SK-N-MC (cell line): ENCODE measurements around the gene RNF8.
"Not testable (repeated sequence)": the region's sequence is repeated elsewhere in the genome, so short reads cannot be mapped to it uniquely, and the experiment has no call there.

Experiments used
- DNase-seq: peaks from one replicate; pipeline ENCODE4 v3.0.0-alpha.2; 2011; ENCODE audit warnings: low read depth, low spot score
- H3K27ac ChIP-seq: fragments of 200-600 bp; sonication (generic); 2 replicates; pipeline ENCODE4 v1.5.1; 2016; ENCODE audit warnings: mixed run types
- H3K36me3 ChIP-seq: fragments of 200-600 bp; sonication (generic); 2 replicates; pipeline ENCODE4 v1.6.1; 2017; ENCODE audit warnings: antibody characterized with exemption, low read length, mixed read lengths; ENCODE audit not compliant: insufficient read depth
- H3K4me3 ChIP-seq: fragments of 200-600 bp; sonication (generic); 2 replicates; pipeline ENCODE4 v1.5.1; 2016
- H3K9ac ChIP-seq: fragments of 200-600 bp; sonication (generic); 2 replicates; pipeline ENCODE4 v1.8.0; 2017; ENCODE audit warnings: mixed run types, mixed read lengths; ENCODE audit not compliant: insufficient read length
- H3K9me3 ChIP-seq: fragments of 200-600 bp; sonication (generic); 2 replicates; pipeline ENCODE4 v1.6.1; 2017; ENCODE audit warnings: low read depth, mild to moderate bottlenecking, antibody characterized with exemption, low read length, moderate library complexity, mixed read lengths
- EZH2 ChIP-seq: fragments of 200-600 bp; sonication (generic); IDR thresholded peaks from one replicate; pipeline ENCODE4 v1.6.1; 2017; ENCODE audit warnings: antibody characterized with exemption
- FOXP2 ChIP-seq: optimal IDR thresholded peaks from 2 replicates; pipeline ENCODE3; 2011; ENCODE audit warnings: mild to moderate bottlenecking, moderate library complexity; ENCODE audit not compliant: insufficient read depth; ENCODE audit errors: extremely low read length, control extremely low read depth
- POLR2AphosphoS5 ChIP-seq: IDR thresholded peaks from 2 replicates; pipeline ENCODE4 v1.6.1; 2012; ENCODE audit warnings: mild to moderate bottlenecking, low read depth, low read length, borderline replicate concordance

Gene RNF8

GRCh38 chr6:37438930-37439329, 85.1 kb downstream of the RNF8 start:
- no peak for DNase-seq
- Histone ChIP-seq H3K27ac (no peak overlapping the region), H3K9me3 (no peaks in the 10 kb centered on the region), H3K36me3 (peaks cover 30% of the 10 kb centered on the region; the same call in 1 of the 2 replicates), H3K4me3 (no peak overlapping the region), H3K9ac (no peak overlapping the region)
- TF ChIP-seq POLR2AphosphoS5 (no peak), EZH2 (no peak), FOXP2 (no peak)

- DNase-seq: no peak
- TF ChIP-seq FOXP2 (no peak), POLR2AphosphoS5 (no peak), EZH2 (no peak)
- peaks cover 35% of the 10 kb centered on the region for H3K36me3 ChIP-seq
- no peak overlapping the region for H3K9ac ChIP-seq
- H3K9me3 ChIP-seq: no peaks in the 10 kb centered on the region
- H3K4me3 ChIP-seq: no peak overlapping the region
- H3K27ac ChIP-seq: no peak overlapping the region
These were observed 87.9 kb downstream of the RNF8 start for GRCh38 chr6:37441651-37442050.

GRCh38 chr6:37442416-37443215, 88.8 kb downstream of the RNF8 start:
- Histone ChIP-seq H3K36me3 (peaks cover 38% of the 10 kb centered on the region), H3K9me3 (no peaks in the 10 kb centered on the region), H3K27ac (no peak overlapping the region), H3K9ac (no peak overlapping the region), H3K4me3 (no peak overlapping the region)
- no peak for TF ChIP-seq POLR2AphosphoS5
- TF ChIP-seq EZH2: no peak
- no peak for TF ChIP-seq FOXP2
- DNase-seq: no peak

GRCh38 chr6:37443216-37443542, 89.4 kb downstream of the RNF8 start:
- not testable (repeated sequence) for H3K27ac ChIP-seq, DNase-seq, H3K4me3 ChIP-seq, H3K9me3 ChIP-seq, H3K9ac ChIP-seq
- peaks cover 33% of the 10 kb centered on the region for H3K36me3 ChIP-seq
